PC-9 (cell line): ENCODE results near the gene SOAT2.

Source experiments
- CTCF ChIP-seq: fragments of 200-600 bp; sonication (generic); conservative IDR thresholded peaks from 2 replicates; pipeline ENCODE4 v1.6.1; 2017; ENCODE audit warnings: mixed run types, antibody characterized with exemption, mild to moderate bottlenecking, moderate library complexity
- EZH2 ChIP-seq: fragments of 200-600 bp; sonication (generic); IDR thresholded peaks from 2 replicates; pipeline ENCODE4 v1.8.0; 2017; ENCODE audit warnings: antibody characterized with exemption, low read depth

GRCh38 chr12:53102883-53103807 is at the start of gene SOAT2:
- TF ChIP-seq CTCF: no peak
- no peak for TF ChIP-seq EZH2
